Astrocyte of the spinal cord (primary cell): Measurements from ENCODE around the gene GTSF1L.

Experiments used
- DNase-seq: peaks from one replicate; pipeline ENCODE4 v3.0.0; 2011; ENCODE audit warnings: low read depth, low spot score
- H3K4me3 ChIP-seq: 2 replicates; pipeline ENCODE4 v1.5.1; 2011; ENCODE audit warnings: low read depth, mild to moderate bottlenecking, low read length, moderate library complexity
- CTCF ChIP-seq: IDR thresholded peaks from 2 replicates; pipeline ENCODE4 v1.5.1; 2012; ENCODE audit warnings: low read depth, mild to moderate bottlenecking, low read length, inconsistent platforms
- in situ Hi-C: cut with HindIII; loops from 2 replicates; pipeline ENCODE4 v1.10.0; 2017; ENCODE audit warnings: low sequenced_read_pairs

The GTSF1L gene

GRCh38 chr20:43726811-43727338 lies at the start of gene GTSF1L:
Gene GTSF1L, minus strand, starts transcription at chr20:43727002. Its CDS starts 308 bp downstream, at chr20:43726694.
- peak; percentile 83 for DNase-seq
- no peak within 1 kb of the TSS for H3K4me3 ChIP-seq
- in situ Hi-C loops, result no loop called here
- no peak for TF ChIP-seq CTCF

- DNase-seq, result no peak
- no peak for TF ChIP-seq CTCF
- in situ Hi-C loops, result no loop called here
- H3K4me3 ChIP-seq, result no peak overlapping the region
Measured at GRCh38 chr20:43774754-43775153, 48.0 kb upstream of the GTSF1L start.

- TF ChIP-seq CTCF, result no peak
- no peak overlapping the region for H3K4me3 ChIP-seq
- DNase-seq, result no peak
- in situ Hi-C loops, result no loop called here
Measured at GRCh38 chr20:43771503-43772190, 44.8 kb upstream of the GTSF1L start.

- DNase-seq, result no peak
- no peak overlapping the region for H3K4me3 ChIP-seq
- TF ChIP-seq CTCF, result no peak
- in situ Hi-C loops, result no loop called here
Measured at GRCh38 chr20:43770342-43770741, 43.5 kb upstream of the GTSF1L start.

GRCh38 chr20:43767686-43768474 lies 41.1 kb upstream of the GTSF1L start:
- no peak overlapping the region for H3K4me3 ChIP-seq
- in situ Hi-C loops, result no loop called here
- peak; percentile 49 for DNase-seq
- TF ChIP-seq CTCF, result no peak

GRCh38 chr20:43766917-43767316 lies 40.1 kb upstream of the GTSF1L start:
- TF ChIP-seq CTCF, result no peak
- DNase-seq, result no peak
- in situ Hi-C loops, result no loop called here
- H3K4me3 ChIP-seq, result no peak overlapping the region
